ENCODE data around the gene PBX4. TPM values are rescaled to one million over a fixed set of nuclear protein-coding genes. Genes with fewer than 3 reads are reported as not detected.

Gene PBX4
- total RNA-seq, 1 experiment from 2014 or later = 11.6 TPM

- TF ChIP-seq CTCF (IDR thresholded peaks at IDR 0.05 in 2 of 3, conservative IDR thresholded peaks at IDR 0.05 in 1 of 3; ENCODE audit: borderline replicate concordance in 1 of 3, insufficient read depth in 1 of 3, low read depth in 2 of 3, low read length in 2 of 3) (no peak), POLR2A (IDR thresholded peaks at IDR 0.05; ENCODE audit: borderline replicate concordance, extremely low read depth, insufficient read depth, insufficient read length) (no peak)
Measured at GRCh38 chr19:19635313-19635702, 16.8 kb upstream of the PBX4 start (continued).

GRCh38 chr19:19634516-19635312 lies 16.2 kb upstream of the PBX4 start:
- no peaks in the 10 kb centered on the region for H3K79me2 ChIP-seq (ENCODE audit: insufficient read depth, low read length)
- no peaks in the 10 kb centered on the region for H4K20me1 ChIP-seq (ENCODE audit: insufficient read depth)
- no peak for ATAC-seq
- BruUV-seq (replicated peaks) = no TSS peak
- H3K9me3 ChIP-seq (ENCODE audit: control insufficient read depth in 1 of 2, insufficient read depth in 1 of 2, low read depth in 1 of 2, low read length in 2 of 2) = no peaks in the 10 kb centered on the region
- ChIA-PET RAD21 (ENCODE audit: low non-redundant PET in 1 of 2, low total read pairs in 2 of 2, uncharacterized antibody in 2 of 2, unreplicated experiment in 2 of 2) (no interaction called here), CTCF (no interaction called here), POLR2A (no interaction called here)
- no peak overlapping the region for H3K4me3 ChIP-seq (replicated peaks in 1 of 2; ENCODE audit: low read depth in 1 of 2, low read length in 2 of 2)
- no peaks in the 10 kb centered on the region for H3K4me1 ChIP-seq (ENCODE audit: control insufficient read depth in 1 of 2, insufficient read depth in 2 of 2, low read length in 2 of 2)
- H3K36me3 ChIP-seq (ENCODE audit: control insufficient read depth in 1 of 2, insufficient read depth in 2 of 2, low read length in 2 of 2) = peaks cover 5 to 12% of the 10 kb centered on the region in 2 experiments; a peak in 3 of 4 replicates
- no peak overlapping the region for H3K27ac ChIP-seq (ENCODE audit: low read depth, low read length)
- H2AFZ ChIP-seq (ENCODE audit: low read depth, low read length, poor library complexity, severe bottlenecking) = no peak overlapping the region
- no peak for TF ChIP-seq JUND (IDR thresholded peaks at IDR 0.05)
- TF ChIP-seq RAD21 (IDR thresholded peaks at IDR 0.05; ENCODE audit: low read depth) = no peak
- no peak for TF ChIP-seq SRF (IDR thresholded peaks at IDR 0.05; ENCODE audit: low read depth)
- no peak for TF ChIP-seq ELF1 (IDR thresholded peaks at IDR 0.05; ENCODE audit: borderline replicate concordance, low read depth)
- no peak for TF ChIP-seq ZBTB33 (IDR thresholded peaks at IDR 0.05; ENCODE audit: extremely low read depth, insufficient replicate concordance, low read length)
- TF ChIP-seq YY1 (IDR thresholded peaks at IDR 0.05; ENCODE audit: extremely low read depth, insufficient replicate concordance, low read depth, low read length) = no peak
- no peak for TF ChIP-seq EZH2 (IDR thresholded peaks at IDR 0.05)
- no peak for TF ChIP-seq ATF3 (IDR thresholded peaks at IDR 0.05)
- TF ChIP-seq POLR2AphosphoS5 (IDR thresholded peaks at IDR 0.05; ENCODE audit: low read depth, low read length) = no peak
- no peak for TF ChIP-seq CBX3 (IDR thresholded peaks at IDR 0.05; ENCODE audit: low read depth)
- no peak for TF ChIP-seq FOSL1 (IDR thresholded peaks at IDR 0.05; ENCODE audit: low read depth)
- no peak for TF ChIP-seq EZH2phosphoT487 (IDR thresholded peaks at IDR 0.05; ENCODE audit: borderline replicate concordance)
- no peak for TF ChIP-seq TCF7L2 (IDR thresholded peaks at IDR 0.05; ENCODE audit: borderline replicate concordance, extremely low read depth, insufficient read depth, insufficient read length)
- TF ChIP-seq SIN3A (IDR thresholded peaks at IDR 0.05; ENCODE audit: low read depth) = no peak
- no peak for TF ChIP-seq REST (IDR thresholded peaks at IDR 0.05; ENCODE audit: low read depth)
- no peak for TF ChIP-seq SP1 (IDR thresholded peaks at IDR 0.05; ENCODE audit: low read depth)
- no peak overlapping the region for H3K4me2 ChIP-seq (ENCODE audit: low read length)
- intact Hi-C loops (cut with micrococcal nuclease) = no loop called here
- H3K9ac ChIP-seq (ENCODE audit: low read length) = no peak overlapping the region
- DNase-seq (ENCODE audit: low read depth, low spot score) = no peak
- H3K9me2 ChIP-seq (ENCODE audit: insufficient read depth) = no peaks in the 10 kb centered on the region
- H3K27me3 ChIP-seq (ENCODE audit: insufficient read depth, low read length) = no peaks in the 10 kb centered on the region
